HFFc6 (cell line): ENCODE measurements around the gene GPHN. TPM values are rescaled to one million over a fixed set of nuclear protein-coding genes. Genes with fewer than 3 reads are reported as not detected.

ENCODE experiments used
- DNase-seq: peaks from one replicate; pipeline ENCODE4 v3.0.0-alpha.2; 2018
- H3K27ac Mint-ChIP-seq: 2 replicates; pipeline ENCODE4 v1.8.0; 2020; ENCODE audit warnings: mild to moderate bottlenecking, mixed read lengths
- H3K27me3 Mint-ChIP-seq: 2 replicates; pipeline ENCODE4 v1.8.0; 2021; ENCODE audit warnings: mild to moderate bottlenecking, moderate library complexity, mixed read lengths; ENCODE audit not compliant: insufficient read depth
- H3K36me3 Mint-ChIP-seq: 2 replicates; pipeline ENCODE4 v1.8.0; 2021; ENCODE audit warnings: low read depth, mixed read lengths
- H3K4me1 Mint-ChIP-seq: 2 replicates; pipeline ENCODE4 v1.8.0; 2020; ENCODE audit warnings: low read depth, mixed read lengths
- H3K4me3 Mint-ChIP-seq: 2 replicates; pipeline ENCODE4 v1.8.0; 2020; ENCODE audit warnings: mild to moderate bottlenecking, moderate library complexity, mixed read lengths
- H3K9me3 Mint-ChIP-seq: 2 replicates; pipeline ENCODE4 v1.8.0; 2020; ENCODE audit warnings: mild to moderate bottlenecking, mixed read lengths
- CTCF ChIP-seq: fragments of 200-600 bp; sonication (generic); IDR thresholded peaks from 2 replicates; pipeline ENCODE4 v1.5.0; 2021; ENCODE audit warnings: antibody characterized with exemption, mild to moderate bottlenecking
- total RNA-seq, 6 experiments: library from RNA; stranded (reverse); fragmentation: NEBNext Ultra II Directional; extraction: Animal tissue kit (Norgen Biotek cat#: 25700); gene quantifications; 2 replicates in 1 of 6; 3 replicates in 5 of 6; pipeline ENCODE4 v1.2.3, GENCODE V29; 2021

GPHN gene
- total RNA-seq, 6 experiments from 2014 or later = 11.2 to 16.4 (median 15.0) TPM

- no peak overlapping the region for H3K4me3 Mint-ChIP-seq
- peaks cover 8% of the 10 kb centered on the region; the same call in 1 of the 2 replicates for H3K4me1 Mint-ChIP-seq
- H3K9me3 Mint-ChIP-seq = no peaks in the 10 kb centered on the region
- H3K27ac Mint-ChIP-seq = no peak overlapping the region
- no peaks in the 10 kb centered on the region for H3K36me3 Mint-ChIP-seq
- DNase-seq = no peak
- H3K27me3 Mint-ChIP-seq = no peaks in the 10 kb centered on the region; the same call in 1 of the 2 replicates
- TF ChIP-seq CTCF = no peak
These were observed 4.4 kb upstream of the GPHN start for GRCh38 chr14:66503532-66503931.

GRCh38 chr14:66507181-66507721 is 696 bp upstream of the GPHN start:
- no peaks in the 10 kb centered on the region for H3K36me3 Mint-ChIP-seq
- DNase-seq = no peak
- H3K27ac Mint-ChIP-seq = peak overlapping the region; percentile 89
- H3K27me3 Mint-ChIP-seq = no peaks in the 10 kb centered on the region; the same call in 1 of the 2 replicates
- no peak for TF ChIP-seq CTCF
- H3K9me3 Mint-ChIP-seq = no peaks in the 10 kb centered on the region
- peak overlapping the region; percentile 90 for H3K4me3 Mint-ChIP-seq
- peaks cover 22% of the 10 kb centered on the region for H3K4me1 Mint-ChIP-seq

GRCh38 chr14:66508547-66508845 is 549 bp downstream of the GPHN start:
- H3K27me3 Mint-ChIP-seq = no peaks in the 10 kb centered on the region; the same call in 1 of the 2 replicates
- no peaks in the 10 kb centered on the region for H3K9me3 Mint-ChIP-seq
- DNase-seq = no peak
- TF ChIP-seq CTCF = no peak
- peaks cover 28% of the 10 kb centered on the region for H3K4me1 Mint-ChIP-seq
- H3K27ac Mint-ChIP-seq = peak overlapping the region; percentile 89
- H3K4me3 Mint-ChIP-seq = peak overlapping the region; percentile 90
- no peaks in the 10 kb centered on the region for H3K36me3 Mint-ChIP-seq

- Mint-ChIP-seq H3K27ac (peak overlapping the region; percentile 10), H3K9me3 (no peaks in the 10 kb centered on the region), H3K4me1 (peaks cover 29% of the 10 kb centered on the region), H3K36me3 (no peaks in the 10 kb centered on the region), H3K4me3 (peak overlapping the region; percentile 90), H3K27me3 (no peaks in the 10 kb centered on the region; the same call in 1 of the 2 replicates)
- peak; percentile 16 for DNase-seq
- no peak for TF ChIP-seq CTCF
These were observed 1.1 kb downstream of the GPHN start for GRCh38 chr14:66508846-66509621.

- Mint-ChIP-seq H3K4me1 (peaks cover 29% of the 10 kb centered on the region), H3K4me3 (peak overlapping the region; percentile 90), H3K36me3 (no peaks in the 10 kb centered on the region), H3K27ac (no peak overlapping the region), H3K27me3 (no peaks in the 10 kb centered on the region; the same call in 1 of the 2 replicates), H3K9me3 (no peaks in the 10 kb centered on the region)
- DNase-seq = no peak
- no peak for TF ChIP-seq CTCF
These were observed 1.9 kb downstream of the GPHN start for GRCh38 chr14:66509874-66510273.
